GM12892 (cell line): ENCODE measurements around the gene INTS6.

ENCODE experiments used
- DNase-seq: peaks from one replicate; pipeline ENCODE4 v3.0.0; 2011; ENCODE audit not compliant: insufficient read length
- FAIRE-seq: peaks from 2 replicates; lab custom pipeline; 2011; peaks lifted over from hg19 to GRCh38; lab: Jason Lieb, UNC
- POLR2A ChIP-seq: IDR thresholded peaks from 2 replicates; pipeline ENCODE4 v1.6.1; 2011; ENCODE audit warnings: low read depth, low read length, control low read depth
- POLR2AphosphoS5 ChIP-seq: IDR thresholded peaks from 2 replicates; pipeline ENCODE4 v1.6.1; 2011; ENCODE audit warnings: low read depth, low read length, control low read depth
- TAF1 ChIP-seq: IDR thresholded peaks from 2 replicates; pipeline ENCODE4 v1.6.1; 2011; ENCODE audit warnings: low read depth, mild to moderate bottlenecking, control low read depth, low read length, borderline replicate concordance

Gene INTS6

GRCh38 chr13:51453207-51453958, 547 bp upstream of the INTS6 start:
- DNase-seq (peak; percentile 48), FAIRE-seq (no peak)
- TF ChIP-seq POLR2A (peak; percentile 52; the same call in 1 of the 2 replicates), TAF1 (peak; percentile 16; the same call in 1 of the 2 replicates), POLR2AphosphoS5 (0 out of 2 replicates have a peak, but pooled peaks have one; percentile 33)

- DNase-seq (peak; percentile 32), FAIRE-seq (peak; percentile 91)
- no peak for TF ChIP-seq POLR2A
- TF ChIP-seq POLR2AphosphoS5, result peak; percentile 2
- TF ChIP-seq TAF1, result peak; percentile 32; the same call in 1 of the 2 replicates
Measured at GRCh38 chr13:51451467-51452360, 1.1 kb downstream of the INTS6 start.

- DNase-seq (no peak), FAIRE-seq (no peak)
Measured at GRCh38 chr13:51451134-51451466, 1.7 kb downstream of the INTS6 start.

DNA sequence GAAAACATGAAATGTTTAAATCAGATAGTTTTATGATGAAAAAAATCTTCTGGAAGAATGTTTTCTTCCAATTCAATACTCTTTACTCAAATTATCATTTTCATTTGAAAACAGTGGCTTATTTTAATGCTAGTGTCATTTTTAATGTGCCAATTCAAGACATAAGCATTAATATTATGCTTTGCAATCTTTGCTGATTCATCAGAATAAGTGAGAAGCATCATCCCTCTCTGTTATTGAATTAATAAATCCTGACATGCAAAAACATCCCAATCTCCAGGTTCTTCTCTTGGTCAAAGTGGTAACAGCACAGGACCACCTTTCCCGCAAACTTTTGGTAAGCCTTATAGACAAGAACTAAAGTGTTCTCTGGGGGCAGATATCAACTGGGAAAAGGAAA, 3.8 kb downstream of the INTS6 start:
- no peak for TF ChIP-seq POLR2A
- no peak for TF ChIP-seq TAF1
- TF ChIP-seq POLR2AphosphoS5, result no peak
- DNase-seq, result no peak
- FAIRE-seq, result no peak

More at GRCh38 chr13:51451134-51451466, 1.7 kb downstream of the INTS6 start:
- no peak for TF ChIP-seq TAF1
- no peak for TF ChIP-seq POLR2AphosphoS5
- TF ChIP-seq POLR2A, result no peak

GRCh38 chr13:51444922-51445321, 7.9 kb downstream of the INTS6 start:
- DNase-seq (no peak), FAIRE-seq (no peak)
- TF ChIP-seq POLR2A (no peak), POLR2AphosphoS5 (no peak), TAF1 (no peak)

- TF ChIP-seq POLR2AphosphoS5, result no peak
- TF ChIP-seq TAF1, result no peak
- FAIRE-seq (no peak), DNase-seq (no peak)
Measured at GRCh38 chr13:51440381-51440780, 12.5 kb downstream of the INTS6 start.

DNA sequence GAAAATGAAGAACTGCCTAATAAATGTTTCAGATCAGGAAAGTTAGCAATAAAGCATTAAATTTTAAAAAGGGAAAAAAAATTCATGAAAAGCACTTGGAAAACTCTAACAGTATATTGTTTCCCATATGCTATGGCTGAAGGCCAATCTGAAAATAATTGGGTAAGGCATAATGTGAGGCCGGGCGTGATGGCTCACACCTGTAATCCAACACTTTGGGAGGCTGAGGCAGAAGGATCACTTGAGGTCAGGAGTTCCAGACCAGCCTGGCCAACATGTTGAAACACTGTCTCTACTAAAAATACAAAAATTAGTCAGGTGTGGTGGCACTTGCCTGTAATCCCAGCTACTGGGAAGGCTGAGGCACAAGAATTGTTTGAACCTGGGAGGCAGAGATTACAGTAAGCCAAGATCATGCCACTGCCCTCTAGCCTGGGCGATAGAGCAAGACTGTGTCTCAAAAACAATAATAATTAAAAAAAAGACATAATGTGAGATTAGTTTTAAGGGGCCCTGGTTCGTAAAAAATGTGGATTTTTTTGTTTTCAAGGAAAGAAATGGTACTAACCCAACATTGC, 15.2 kb downstream of the INTS6 start:
- FAIRE-seq, result no peak
- TF ChIP-seq POLR2A (no peak), TAF1 (no peak), POLR2AphosphoS5 (no peak)
- no peak for DNase-seq

DNA sequence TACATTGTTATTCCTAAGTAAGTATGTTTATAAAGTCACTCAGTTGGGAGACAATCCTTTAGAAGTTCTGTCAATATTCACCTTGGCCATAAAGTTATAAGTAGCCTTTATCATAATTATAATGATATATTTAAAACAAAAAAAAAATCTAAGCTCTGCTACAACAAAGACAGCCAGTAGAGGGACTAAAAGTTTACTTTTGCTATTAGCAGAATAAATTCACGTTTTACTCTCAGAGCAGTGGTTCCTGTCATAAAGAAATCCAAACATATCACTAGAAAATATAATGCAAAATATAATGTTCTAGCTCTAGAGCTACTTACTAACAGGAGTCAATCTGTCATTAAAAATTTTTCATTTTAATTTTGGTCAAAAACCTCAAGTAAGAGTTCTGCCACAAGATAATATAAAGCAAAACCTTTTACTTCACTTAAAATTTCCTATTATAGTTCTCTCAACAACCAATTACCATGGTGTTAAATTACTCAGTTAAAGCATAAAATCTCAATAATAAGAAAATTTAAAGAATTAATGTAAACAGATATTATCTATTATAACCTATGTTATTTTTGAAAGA, 17.7 kb downstream of the INTS6 start:
- FAIRE-seq (no peak), DNase-seq (no peak)
- TF ChIP-seq TAF1, result no peak
- TF ChIP-seq POLR2A, result no peak
- no peak for TF ChIP-seq POLR2AphosphoS5

DNA sequence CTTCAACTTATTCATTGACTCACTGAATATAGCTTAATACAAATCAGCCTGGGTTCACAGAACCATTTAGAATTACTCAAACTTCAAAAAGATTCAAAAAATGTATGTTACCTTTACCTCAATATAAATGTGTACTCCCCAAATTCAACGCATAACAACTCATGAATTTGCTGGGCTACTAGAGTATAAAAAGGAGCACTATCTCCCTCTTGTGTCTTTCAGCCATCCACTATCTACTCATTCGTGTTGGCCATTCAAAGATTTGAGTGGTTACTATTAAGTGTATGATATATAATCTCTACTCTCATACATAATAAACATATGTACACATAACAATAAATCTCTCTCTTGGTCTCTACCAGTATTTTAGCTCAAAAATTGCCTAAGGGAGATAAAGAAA, 20.3 kb downstream of the INTS6 start:
- FAIRE-seq (no peak), DNase-seq (no peak)
- TF ChIP-seq TAF1 (no peak), POLR2A (no peak), POLR2AphosphoS5 (no peak)

- TF ChIP-seq TAF1, result no peak
- no peak for TF ChIP-seq POLR2A
- TF ChIP-seq POLR2AphosphoS5, result no peak
Measured at GRCh38 chr13:51426982-51427381, 25.9 kb downstream of the INTS6 start.

More at GRCh38 chr13:51426982-51427381, 25.9 kb downstream of the INTS6 start:
- FAIRE-seq (no peak), DNase-seq (no peak)
